SK-N-SH (cell line): Measurements from ENCODE around the gene ATG7. TPM values are rescaled to one million over a fixed set of nuclear protein-coding genes. Genes with fewer than 3 reads are reported as not detected.

Source experiments
- CTCF ChIA-PET: fragments of 300-600, 350-600 bp; formaldehyde crosslinking; extraction: SDS; loops from one replicate; lab custom pipeline; 2021; lab: Yijun Ruan, JAX
- POLR2A ChIA-PET: fragments of 350-600 bp; sonication (Branson Sonifier 250); formaldehyde crosslinking; extraction: SDS; loops from one replicate; lab custom pipeline; 2020; ENCODE audit warnings: antibody characterized with exemption, inconsistent platforms; lab: Yijun Ruan, JAX
- DNase-seq: peaks from one replicate; pipeline ENCODE4 v3.0.0; 2012
- H2AFZ ChIP-seq: fragments of 200-600 bp; sonication (generic); 2 replicates; pipeline ENCODE4 v1.8.1; 2016; ENCODE audit warnings: antibody characterized with exemption, mild to moderate bottlenecking, low read depth
- H3F3A ChIP-seq: fragments of 200-600 bp; sonication (generic); replicated peaks from 2 replicates; pipeline ENCODE3; 2016; ENCODE audit warnings: antibody characterized with exemption, mild to moderate bottlenecking; ENCODE audit not compliant: insufficient read depth
- H3K27ac ChIP-seq, 2 experiments: fragments of 200-500 bp in 1 of 2; fragments of 200-600 bp in 1 of 2; sonication (Bioruptor generic) in 1 of 2; sonication (generic), shearing (Covaris generic) in 1 of 2; 2 replicates each; pipeline versions ENCODE4 v1.5.1 to v1.6.1; 2014 to 2016; ENCODE audit warnings: low read depth in 2 of 2, inconsistent platforms in 1 of 2, low read length in 1 of 2, mild to moderate bottlenecking in 1 of 2, mixed read lengths in 1 of 2
- H3K27me3 ChIP-seq: fragments of 200-600 bp; sonication (generic), shearing (Covaris generic); 2 replicates; pipeline ENCODE4 v1.6.1; 2016; ENCODE audit warnings: mixed run types; ENCODE audit not compliant: insufficient read depth
- H3K36me3 ChIP-seq, 2 experiments: fragments of 200-500 bp in 1 of 2; fragments of 200-600 bp in 1 of 2; sonication (Bioruptor generic) in 1 of 2; sonication (generic) in 1 of 2; replicated peaks in 1 of 2; 2 replicates each; pipeline versions ENCODE3 to v1.5.1; 2014 to 2016; ENCODE audit warnings: low read length in 1 of 2, mild to moderate bottlenecking in 1 of 2; ENCODE audit not compliant: insufficient read depth in 2 of 2, control insufficient read depth in 1 of 2
- H3K4me1 ChIP-seq, 2 experiments: fragments of 200-500 bp in 1 of 2; fragments of 200-600 bp in 1 of 2; sonication (Bioruptor generic) in 1 of 2; sonication (generic), shearing (Covaris generic) in 1 of 2; 2 replicates each; pipeline versions ENCODE4 v1.5.1 to v1.6.1; 2014 to 2016; ENCODE audit warnings: low read depth in 1 of 2, low read length in 1 of 2, mixed run types in 1 of 2; ENCODE audit not compliant: insufficient read depth in 2 of 2, control insufficient read depth in 1 of 2
- H3K4me2 ChIP-seq: fragments of 200-600 bp; sonication (generic), shearing (Covaris generic); 2 replicates; pipeline ENCODE4 v1.6.1; 2017; ENCODE audit warnings: mixed run types
- H3K4me3 ChIP-seq, 2 experiments: fragments of 200-500 bp in 1 of 2; fragments of 200-600 bp in 1 of 2; sonication (Bioruptor generic) in 1 of 2; sonication (generic), shearing (Covaris generic) in 1 of 2; 2 replicates each; pipeline versions ENCODE4 v1.5.1 to v1.8.1; 2014 to 2016; ENCODE audit warnings: low read depth in 2 of 2, inconsistent platforms in 1 of 2, low read length in 1 of 2, mild to moderate bottlenecking in 1 of 2, mixed read lengths in 1 of 2, moderate library complexity in 1 of 2
- H3K79me2 ChIP-seq: fragments of 200-600 bp; sonication (generic); 2 replicates; pipeline ENCODE4 v1.8.1; 2017; ENCODE audit warnings: mild to moderate bottlenecking; ENCODE audit not compliant: insufficient read depth
- H3K9ac ChIP-seq: fragments of 200-600 bp; sonication (generic); 2 replicates; pipeline ENCODE4 v1.6.1; 2017; ENCODE audit warnings: mixed run types
- H3K9me2 ChIP-seq: fragments of 200-600 bp; sonication (generic); 2 replicates; pipeline ENCODE4 v1.6.1; 2017; ENCODE audit warnings: mixed run types
- H3K9me3 ChIP-seq: fragments of 200-600 bp; sonication (generic); 2 replicates; pipeline ENCODE4 v1.6.1; 2017; ENCODE audit warnings: mixed run types, mild to moderate bottlenecking, moderate library complexity
- H4K20me1 ChIP-seq: fragments of 200-600 bp; sonication (generic); 2 replicates; pipeline ENCODE4 v1.6.1; 2017; ENCODE audit warnings: mild to moderate bottlenecking, mixed run types; ENCODE audit not compliant: insufficient read depth
- CTCF ChIP-seq: fragments of 200-600 bp; sonication (generic); IDR thresholded peaks from 2 replicates; pipeline ENCODE4 v1.6.1; 2017; ENCODE audit warnings: antibody characterized with exemption, mild to moderate bottlenecking, moderate library complexity
- EP300 ChIP-seq, 2 experiments: IDR thresholded peaks; 2 replicates each; pipeline versions ENCODE4 v1.4.0 to v1.6.1; 2012; ENCODE audit warnings: borderline replicate concordance in 1 of 2, low read depth in 1 of 2, low read length in 1 of 2
- FOSL2 ChIP-seq: IDR thresholded peaks from 2 replicates; pipeline ENCODE4 v1.4.0; 2012; ENCODE audit warnings: low read depth, mild to moderate bottlenecking, moderate library complexity, borderline replicate concordance
- FOXM1 ChIP-seq: IDR thresholded peaks from 2 replicates; pipeline ENCODE4 v1.4.0; 2012; ENCODE audit warnings: low read depth, mild to moderate bottlenecking
- GABPA ChIP-seq: IDR thresholded peaks from 2 replicates; pipeline ENCODE4 v1.4.0; 2012; ENCODE audit warnings: low read depth, mild to moderate bottlenecking
- IRF3 ChIP-seq: fragments of 150-350 bp; IDR thresholded peaks from 2 replicates; pipeline ENCODE4 v1.6.1; 2016; ENCODE audit warnings: mild to moderate bottlenecking, low read depth, low read length
- MXI1 ChIP-seq: IDR thresholded peaks from 2 replicates; pipeline ENCODE4 v1.6.1; 2012; ENCODE audit warnings: mild to moderate bottlenecking, low read depth, low read length, improper control_type of control experiment
- RAD21 ChIP-seq: IDR thresholded peaks from 2 replicates; pipeline ENCODE4 v1.6.1; 2012; ENCODE audit warnings: mild to moderate bottlenecking, low read length
- SIN3A ChIP-seq: IDR thresholded peaks from 2 replicates; pipeline ENCODE4 v1.6.1; 2012; ENCODE audit warnings: low read depth, mild to moderate bottlenecking, low read length, moderate library complexity, borderline replicate concordance
- SMC3 ChIP-seq: IDR thresholded peaks from 2 replicates; pipeline ENCODE4 v1.6.1; 2012; ENCODE audit warnings: low read depth, low read length, improper control_type of control experiment
- TAF1 ChIP-seq: IDR thresholded peaks from 2 replicates; pipeline ENCODE4 v1.6.1; 2012; ENCODE audit warnings: low read depth, mild to moderate bottlenecking, low read length, moderate library complexity, borderline replicate concordance
- TCF12 ChIP-seq: IDR thresholded peaks from 2 replicates; pipeline ENCODE4 v1.4.0; 2012
- USF1 ChIP-seq: IDR thresholded peaks from 2 replicates; pipeline ENCODE4 v1.4.0; 2012; ENCODE audit warnings: low read depth, borderline replicate concordance
- WGBS: methylation state at CpG from one replicate; pipeline ENCODE4 v1.1.6; 2017; ENCODE audit warnings: low lambda C conversion rate; 5-methylcytosine and 5-hydroxymethylcytosine counted together
- polyA plus RNA-seq, 3 experiments: library from polyadenylated mRNA; depleted of rRNA; stranded (reverse); fragments of >200 nt; gene quantifications; 2 replicates each; pipeline ENCODE4 v1.2.3, GENCODE V29; 2012

Gene ATG7
- polyA plus RNA-seq, 1 of the 3 experiments (the other 2 are of a cell fraction): 29.5 TPM

- H3K9me3 ChIP-seq: no peaks in the 10 kb centered on the region
- H4K20me1 ChIP-seq: no peaks in the 10 kb centered on the region
- no peak for TF ChIP-seq GABPA
- no peak for TF ChIP-seq IRF3
- TF ChIP-seq FOSL2: no peak
- no peak for TF ChIP-seq EP300 (IDR thresholded peaks at IDR 0.05; ENCODE audit: borderline replicate concordance in 1 of 2, low read depth in 1 of 2, low read length in 1 of 2)
- TF ChIP-seq SIN3A: no peak
- TF ChIP-seq SMC3: peak; percentile 85
- no peak for TF ChIP-seq FOXM1
- no peak for TF ChIP-seq USF1
- peak; percentile 28; the same call in 1 of the 2 replicates for TF ChIP-seq MXI1
- peak; percentile 77 for TF ChIP-seq CTCF
- 0 out of 2 replicates have a peak, but pooled peaks have one; percentile 11 for TF ChIP-seq TCF12
- peak; percentile 95 for TF ChIP-seq RAD21
- TF ChIP-seq TAF1: no peak
- WGBS: 52% methylated on average over 2 of the region's 2 CpGs
- no peak overlapping the region for H3K27ac ChIP-seq
- peaks cover 6 to 12% of the 10 kb centered on the region in 2 experiments; a peak in 3 of 4 replicates for H3K4me1 ChIP-seq
- H3K9ac ChIP-seq: no peak overlapping the region
- DNase-seq: peak; percentile 56
- CTCF ChIA-PET: interaction anchor here (0.6 to 7.1 kb wide), 69 partner anchors 10 to 797 kb away, joined by 3 to 147 read pairs (median 4); partner anchors contain the start of genes TAMM41 and VGLL4
- no peaks in the 10 kb centered on the region for H3K79me2 ChIP-seq
- H3K27me3 ChIP-seq: no peaks in the 10 kb centered on the region
- peaks cover 10% of the 10 kb centered on the region for H3F3A ChIP-seq
- H2AFZ ChIP-seq: no peak overlapping the region
- H3K4me2 ChIP-seq: no peak overlapping the region
- no peaks in the 10 kb centered on the region for H3K9me2 ChIP-seq
- no peak overlapping the region for H3K4me3 ChIP-seq
- POLR2A ChIA-PET: no interaction called here
- peaks cover 0 to 8% of the 10 kb centered on the region in 2 experiments for H3K36me3 ChIP-seq
Observed at GRCh38 chr3:11379238-11379823, 107.1 kb downstream of the ATG7 start.
